Measurements from ENCODE around the gene GNA14. TPM values are rescaled to one million over a fixed set of nuclear protein-coding genes. Genes with fewer than 3 reads are reported as not detected.

The GNA14 gene
- total RNA-seq, 1 experiment from 2014 or later = 0.37 TPM

DNA sequence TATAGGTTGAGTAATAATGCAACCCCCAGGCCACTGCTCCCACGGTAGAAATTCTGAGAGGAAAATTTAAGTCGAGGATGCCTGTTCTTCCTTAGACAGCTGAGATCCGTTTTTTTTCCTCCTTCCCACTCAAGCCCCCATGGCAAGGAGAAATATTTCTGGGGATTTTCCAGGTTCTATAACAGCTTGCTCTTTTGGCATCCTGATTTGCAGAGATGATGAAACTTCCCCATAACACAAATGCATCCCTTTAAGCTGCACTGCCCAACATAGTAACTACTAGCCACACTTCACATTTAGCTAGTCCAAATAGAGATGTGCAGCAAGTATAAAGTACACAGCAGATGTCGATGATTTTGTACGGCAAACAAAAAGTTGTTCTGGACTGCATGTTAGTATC is 32.5 kb upstream of the GNA14 start:
- H4K91ac ChIP-seq (ENCODE audit: insufficient read length, low read depth, low read length) = no peak overlapping the region
- H3K79me1 ChIP-seq (ENCODE audit: insufficient read depth, low read depth, low read length, poor library complexity, severe bottlenecking) = no peaks in the 10 kb centered on the region
- H2BK120ac ChIP-seq (ENCODE audit: low read depth, low read length, poor library complexity, severe bottlenecking) = no peak overlapping the region
- Mint-ChIP-seq H3K36me3 (ENCODE audit: insufficient read depth in 1 of 3, low read depth in 3 of 3) (peaks cover 4 to 17% (median 6%) of the 10 kb centered on the region in 3 experiments), H3K27ac (no peak overlapping the region), H3K27me3 (ENCODE audit: low read depth) (no peaks in the 10 kb centered on the region), H3K9me3 (peaks cover 17 to 18% of the 10 kb centered on the region in 2 experiments; a peak in 4 of 5 replicates), H3K4me1 (no peaks in the 10 kb centered on the region), H3K4me3 (no peak overlapping the region)
- H3K9ac ChIP-seq (ENCODE audit: extremely low read depth, insufficient read length, low read length) = no peak overlapping the region
- H2BK12ac ChIP-seq (ENCODE audit: insufficient read length, low read depth, low read length) = no peak overlapping the region
- H2BK5ac ChIP-seq (ENCODE audit: insufficient read length, low read length) = no peak overlapping the region
- no peak overlapping the region for H2AK5ac ChIP-seq (ENCODE audit: insufficient read length, low read length)
- H3K27me3 ChIP-seq (ENCODE audit: insufficient read depth, low read length) = no peaks in the 10 kb centered on the region
- no peaks in the 10 kb centered on the region for H4K20me1 ChIP-seq (ENCODE audit: control insufficient read depth, insufficient read depth, insufficient read length)
- no peak overlapping the region for H2BK20ac ChIP-seq (ENCODE audit: low read depth, low read length, poor library complexity, severe bottlenecking)
- H3K79me2 ChIP-seq (ENCODE audit: insufficient read depth, low read length) = no peaks in the 10 kb centered on the region
- H3K4ac ChIP-seq (ENCODE audit: low read depth, low read length) = no peak overlapping the region
- no peak overlapping the region for H3K4me2 ChIP-seq (ENCODE audit: insufficient read depth, insufficient read length, low read length)
- no peak overlapping the region for H2BK15ac ChIP-seq (ENCODE audit: low read depth, low read length)
- DNase-seq = no peak
- H3K9me3 ChIP-seq (ENCODE audit: control insufficient read depth, low read depth, low read length) = no peaks in the 10 kb centered on the region
- no peak overlapping the region for H4K5ac ChIP-seq (ENCODE audit: insufficient read length, low read depth, low read length)
- no peaks in the 10 kb centered on the region for H3K4me1 ChIP-seq (ENCODE audit: insufficient read depth, low read length)
- TF ChIP-seq, protein P1, sequence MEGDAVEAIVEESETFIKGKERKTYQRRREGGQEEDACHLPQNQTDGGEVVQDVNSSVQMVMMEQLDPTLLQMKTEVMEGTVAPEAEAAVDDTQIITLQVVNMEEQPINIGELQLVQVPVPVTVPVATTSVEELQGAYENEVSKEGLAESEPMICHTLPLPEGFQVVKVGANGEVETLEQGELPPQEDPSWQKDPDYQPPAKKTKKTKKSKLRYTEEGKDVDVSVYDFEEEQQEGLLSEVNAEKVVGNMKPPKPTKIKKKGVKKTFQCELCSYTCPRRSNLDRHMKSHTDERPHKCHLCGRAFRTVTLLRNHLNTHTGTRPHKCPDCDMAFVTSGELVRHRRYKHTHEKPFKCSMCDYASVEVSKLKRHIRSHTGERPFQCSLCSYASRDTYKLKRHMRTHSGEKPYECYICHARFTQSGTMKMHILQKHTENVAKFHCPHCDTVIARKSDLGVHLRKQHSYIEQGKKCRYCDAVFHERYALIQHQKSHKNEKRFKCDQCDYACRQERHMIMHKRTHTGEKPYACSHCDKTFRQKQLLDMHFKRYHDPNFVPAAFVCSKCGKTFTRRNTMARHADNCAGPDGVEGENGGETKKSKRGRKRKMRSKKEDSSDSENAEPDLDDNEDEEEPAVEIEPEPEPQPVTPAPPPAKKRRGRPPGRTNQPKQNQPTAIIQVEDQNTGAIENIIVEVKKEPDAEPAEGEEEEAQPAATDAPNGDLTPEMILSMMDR (conservative IDR thresholded peaks at IDR 0.05) = no peak
- no peak overlapping the region for H3K18ac ChIP-seq (ENCODE audit: insufficient read length, low read depth, low read length)
- no peak overlapping the region for H3K14ac ChIP-seq (ENCODE audit: insufficient read depth, low read length)
- WGBS (ENCODE audit: extremely low coverage, insufficient read length, low lambda C conversion rate) = no CpG with 5 or more reads among the region's 5 CpGs
- no peak overlapping the region for H2AFZ ChIP-seq (ENCODE audit: low read length)
- H3K27ac ChIP-seq (ENCODE audit: insufficient read length, low read depth, low read length) = no peak overlapping the region
- H3K23ac ChIP-seq (ENCODE audit: insufficient read length, low read depth, low read length) = no peak overlapping the region
- no peaks in the 10 kb centered on the region for H3K23me2 ChIP-seq (ENCODE audit: insufficient read length, low read depth, low read length, poor library complexity, severe bottlenecking)
- H4K8ac ChIP-seq (replicated peaks; ENCODE audit: insufficient read length, low read depth, low read length) = no peak overlapping the region
- no peak overlapping the region for H3T11ph ChIP-seq (ENCODE audit: low read length)
- H3K56ac ChIP-seq (ENCODE audit: insufficient read length, low read depth, low read length) = no peak overlapping the region
